H1 (cell line): ENCODE data around the gene WDR75. TPM values are rescaled to one million over a fixed set of nuclear protein-coding genes. Genes with fewer than 3 reads are reported as not detected.
A peak's percentile ranks its signal among the peaks of the same experiment; 100 is the strongest.

Source experiments
- CTCF ChIA-PET: fragments of 300-600 bp; sonication (Branson Sonifier 250); formaldehyde crosslinking; loops from one replicate; lab custom pipeline; 2021; ENCODE audit not compliant: partially characterized antibody; lab: Charles Lee
- POLR2A ChIA-PET: fragments of 300-600 bp; sonication (Branson Sonifier 250); formaldehyde crosslinking; loops from one replicate; lab custom pipeline; 2021; ENCODE audit warnings: inconsistent platforms; ENCODE audit not compliant: partially characterized antibody; lab: Charles Lee
- DNase-seq, 2 experiments: peaks; one replicate each; pipeline versions ENCODE4 v3.0.0 to v3.0.0-alpha.2; 2010 to 2022; ENCODE audit warnings: low spot score in 2 of 2, low read depth in 1 of 2, mixed read lengths in 1 of 2
- FAIRE-seq: peaks from 2 replicates; lab custom pipeline; 2011; peaks lifted over from hg19 to GRCh38; lab: Jason Lieb, UNC
- H2AFZ ChIP-seq: 2 replicates; pipeline ENCODE4 v1.8.1; 2012; ENCODE audit warnings: low read length, inconsistent platforms
- H2AK5ac ChIP-seq: 2 replicates; pipeline ENCODE4 v1.6.1; 2013; ENCODE audit warnings: low read depth, low read length
- H2BK120ac ChIP-seq: replicated peaks from 2 replicates; pipeline ENCODE3; 2013; ENCODE audit warnings: low read depth, low read length, inconsistent platforms
- H2BK12ac ChIP-seq: 2 replicates; pipeline ENCODE4 v1.6.1; 2013; ENCODE audit warnings: low read depth, low read length
- H2BK15ac ChIP-seq: 2 replicates; pipeline ENCODE4 v1.6.1; 2013; ENCODE audit warnings: low read length
- H2BK20ac ChIP-seq: 2 replicates; pipeline ENCODE4 v1.6.1; 2013; ENCODE audit warnings: low read length
- H2BK5ac ChIP-seq: 2 replicates; pipeline ENCODE4 v1.6.1; 2013; ENCODE audit warnings: low read depth, low read length
- H3K14ac ChIP-seq: 2 replicates; pipeline ENCODE4 v1.6.1; 2013; ENCODE audit warnings: inconsistent platforms; ENCODE audit not compliant: insufficient read length
- H3K18ac ChIP-seq: 2 replicates; pipeline ENCODE4 v1.6.1; 2013; ENCODE audit warnings: low read length; ENCODE audit errors: extremely low read depth
- H3K23ac ChIP-seq: 2 replicates; pipeline ENCODE4 v1.6.1; 2013; ENCODE audit warnings: inconsistent platforms; ENCODE audit not compliant: insufficient read length
- H3K23me2 ChIP-seq: 2 replicates; pipeline ENCODE4 v1.6.1; 2013; ENCODE audit warnings: low read depth, low read length
- H3K27ac ChIP-seq: 2 replicates; pipeline ENCODE4 v1.6.1; 2011; ENCODE audit warnings: low read depth, low read length, inconsistent platforms
- H3K27me3 ChIP-seq, 4 experiments: replicated peaks in 1 of 4; 1 replicate in 1 of 4; 2 replicates in 3 of 4; pipeline versions ENCODE4 v1.6.1 to v1.8.1; 2011 to 2013; ENCODE audit warnings: low read length in 3 of 4, mild to moderate bottlenecking in 3 of 4, inconsistent platforms in 2 of 4, mixed read lengths in 2 of 4, moderate library complexity in 1 of 4; ENCODE audit not compliant: control insufficient read depth in 3 of 4, insufficient read depth in 3 of 4; ENCODE audit errors: extremely low read depth in 1 of 4
- H3K36me3 ChIP-seq, 4 experiments: 2 replicates each; pipeline versions ENCODE4 v1.6.1 to v1.8.1; 2011 to 2013; ENCODE audit warnings: mild to moderate bottlenecking in 4 of 4, low read length in 3 of 4, moderate library complexity in 2 of 4, control low read depth in 1 of 4, inconsistent platforms in 1 of 4; ENCODE audit not compliant: insufficient read depth in 4 of 4, control insufficient read depth in 2 of 4
- H3K4ac ChIP-seq: replicated peaks from 2 replicates; pipeline ENCODE3; 2013; ENCODE audit warnings: low read length, low read depth, mixed read lengths, inconsistent platforms; ENCODE audit not compliant: insufficient read length
- H3K4me1 ChIP-seq, 4 experiments: replicated peaks in 1 of 4; 1 replicate in 1 of 4; 2 replicates in 3 of 4; pipeline versions ENCODE4 v1.6.1 to v1.8.1; 2011 to 2013; ENCODE audit warnings: low read length in 3 of 4, inconsistent platforms in 2 of 4, mixed read lengths in 1 of 4; ENCODE audit not compliant: insufficient read depth in 4 of 4, control insufficient read depth in 3 of 4
- H3K4me2 ChIP-seq, 2 experiments: 2 replicates each; pipeline versions ENCODE4 v1.6.1 to v1.8.1; 2011 to 2013; ENCODE audit warnings: low read depth in 2 of 2, low read length in 2 of 2, control low read depth in 1 of 2, inconsistent platforms in 1 of 2, mild to moderate bottlenecking in 1 of 2; ENCODE audit not compliant: insufficient read depth in 1 of 2
- H3K4me3 ChIP-seq, 4 experiments: fragments of 200-600, 300-600 bp in 1 of 4; sonication (generic), shearing (Covaris generic), sonication (Bioruptor Twin) in 1 of 4; 2 replicates each; pipeline versions ENCODE4 v1.5.1 to v1.8.1; 2011 to 2016; ENCODE audit warnings: low read length in 4 of 4, low read depth in 3 of 4, control low read depth in 2 of 4, inconsistent platforms in 2 of 4, mild to moderate bottlenecking in 2 of 4, mixed read lengths in 1 of 4, moderate library complexity in 1 of 4; ENCODE audit not compliant: insufficient read depth in 2 of 4; ENCODE audit errors: extremely low read depth in 1 of 4
- H3K56ac ChIP-seq: replicated peaks from 2 replicates; pipeline ENCODE3; 2013; ENCODE audit warnings: low read depth, mild to moderate bottlenecking, mixed read lengths, low read length, inconsistent platforms; ENCODE audit not compliant: insufficient read length
- H3K79me1 ChIP-seq: 2 replicates; pipeline ENCODE4 v1.6.1; 2013; ENCODE audit warnings: low read depth, low read length, control low read depth
- H3K79me2 ChIP-seq, 2 experiments: 2 replicates each; pipeline versions ENCODE4 v1.6.1 to v1.8.1; 2012 to 2013; ENCODE audit warnings: low read length in 2 of 2, mild to moderate bottlenecking in 2 of 2, inconsistent platforms in 1 of 2; ENCODE audit not compliant: insufficient read depth in 2 of 2, control insufficient read depth in 1 of 2
- H3K9ac ChIP-seq, 4 experiments: replicated peaks in 1 of 4; 1 replicate in 1 of 4; 2 replicates in 3 of 4; pipeline versions ENCODE4 v1.6.1 to v1.8.1; 2011 to 2013; ENCODE audit warnings: low read depth in 3 of 4, low read length in 3 of 4, control low read depth in 2 of 4, mild to moderate bottlenecking in 2 of 4, moderate library complexity in 2 of 4, inconsistent platforms in 1 of 4; ENCODE audit errors: extremely low read depth in 1 of 4
- H3K9me3 ChIP-seq, 2 experiments: 2 replicates each; pipeline versions ENCODE4 v1.6.1 to v1.8.1; 2012 to 2013; ENCODE audit warnings: mild to moderate bottlenecking in 2 of 2, moderate library complexity in 2 of 2, control low read depth in 1 of 2, inconsistent platforms in 1 of 2, low read depth in 1 of 2, low read length in 1 of 2, mixed read lengths in 1 of 2; ENCODE audit not compliant: insufficient read depth in 2 of 2
- H4K20me1 ChIP-seq, 2 experiments: replicated peaks in 1 of 2; 2 replicates each; pipeline versions ENCODE3 to v1.8.1; 2011 to 2013; ENCODE audit warnings: inconsistent platforms in 2 of 2, low read length in 2 of 2, mild to moderate bottlenecking in 1 of 2; ENCODE audit not compliant: insufficient read depth in 2 of 2, control insufficient read depth in 1 of 2
- H4K5ac ChIP-seq: 2 replicates; pipeline ENCODE4 v1.6.1; 2013; ENCODE audit warnings: low read length, low read depth, mixed read lengths, inconsistent platforms; ENCODE audit not compliant: insufficient read length
- H4K8ac ChIP-seq: 2 replicates; pipeline ENCODE4 v1.8.0; 2013; ENCODE audit warnings: mild to moderate bottlenecking, moderate library complexity, low read length, inconsistent platforms; ENCODE audit not compliant: insufficient read depth; ENCODE audit errors: extremely low read depth
- H4K91ac ChIP-seq: replicated peaks from 2 replicates; pipeline ENCODE3; 2013; ENCODE audit warnings: low read length, mixed read lengths, inconsistent platforms; ENCODE audit not compliant: insufficient read length
- BCL11A ChIP-seq, 2 experiments: IDR thresholded peaks; one replicate each; pipeline ENCODE4 v1.6.1; 2011; ENCODE audit warnings: low read depth in 2 of 2, low read length in 2 of 2, mild to moderate bottlenecking in 2 of 2
- GABPA ChIP-seq: IDR thresholded peaks from 2 replicates; pipeline ENCODE4 v1.6.1; 2011; ENCODE audit warnings: mild to moderate bottlenecking, low read length, moderate library complexity, borderline replicate concordance; ENCODE audit not compliant: insufficient read depth
- POLR2A ChIP-seq, 2 experiments: IDR thresholded peaks; 1 replicate in 1 of 2; 2 replicates in 1 of 2; pipeline ENCODE4 v1.6.1; 2011; ENCODE audit warnings: low read depth in 2 of 2, low read length in 2 of 2, mild to moderate bottlenecking in 2 of 2; ENCODE audit errors: control extremely low read depth in 1 of 2
- WGBS, 2 experiments: shearing (Covaris generic) in 1 of 2; methylation state at CpG; one replicate each; pipeline versions ENCODE4 v1.1.6 to v1.1.7; 2013 to 2015; ENCODE audit warnings: low lambda C conversion rate in 2 of 2, mixed read lengths in 2 of 2, inconsistent platforms in 1 of 2, low coverage in 1 of 2, missing lambda C conversion rate in 1 of 2; ENCODE audit not compliant: insufficient replicate concordance in 2 of 2, insufficient coverage in 1 of 2, insufficient read length in 1 of 2; ENCODE audit errors: extremely low coverage in 1 of 2, missing lambda C conversion rate in 1 of 2; 5-methylcytosine and 5-hydroxymethylcytosine counted together
- polyA plus RNA-seq, 7 experiments: library from polyadenylated mRNA; depleted of rRNA in 3 of 7; stranded (reverse) in 5 of 7; unstranded in 2 of 7; fragments of >200 nt in 5 of 7; fragments of 200-250 nt in 2 of 7; gene quantifications; 1 replicate in 5 of 7; 2 replicates in 1 of 7; 4 replicates in 1 of 7; pipeline versions ENCODE4 v1.2.1 to v1.2.3, GENCODE V29; 2011 to 2013; ENCODE audit warnings: missing spikeins in 2 of 7, mixed read lengths in 2 of 7
- total RNA-seq: library from RNA; stranded (reverse); fragmentation: NEBNext Ultra II Directional; extraction: Animal tissue kit (Norgen Biotek cat#: 25700); gene quantifications from 2 replicates; pipeline ENCODE4 v1.2.1, GENCODE V29; 2021
- TF ChIP-seq, protein P1 (sequence below), 3 experiments: IDR thresholded peaks; 1 replicate in 2 of 3; 2 replicates in 1 of 3; pipeline versions ENCODE4 v1.5.1 to v1.6.1; 2011; ENCODE audit warnings: low read length in 3 of 3, mild to moderate bottlenecking in 3 of 3, inconsistent platforms in 2 of 3, low read depth in 1 of 3, moderate library complexity in 1 of 3; ENCODE audit not compliant: insufficient read depth in 1 of 3; ENCODE audit errors: control extremely low read depth in 1 of 3
- TF ChIP-seq, protein P2 (sequence below): IDR thresholded peaks from 2 replicates; pipeline ENCODE4 v1.6.1; 2011; ENCODE audit warnings: low read length, improper control_type of control experiment

The WDR75 gene
- total and polyA plus RNA-seq, 2 of the 8 experiments (the other 6 are each of a cell fraction or from before 2014, with no cell fraction given): 26.9 to 77.1 TPM

DNA sequence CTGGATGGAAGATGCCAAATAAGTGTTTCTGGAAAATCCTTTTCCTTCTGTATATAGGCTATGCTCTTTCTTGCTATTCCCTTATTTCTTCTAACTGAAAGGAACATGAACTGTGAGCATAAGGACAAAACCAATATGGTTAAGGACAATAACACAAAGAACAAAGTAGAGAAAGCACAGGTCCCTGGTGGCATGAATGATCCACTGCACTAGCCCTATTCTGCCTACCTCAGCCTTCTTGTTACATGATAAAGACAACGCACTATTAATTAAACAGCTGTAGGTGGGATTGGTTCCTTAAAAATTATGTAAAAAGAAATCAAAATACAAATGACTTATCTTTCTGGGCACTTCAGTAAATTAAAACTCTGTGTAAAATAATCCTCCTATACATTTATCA, 1.9 kb upstream of the WDR75 start:
- no peak for FAIRE-seq
- 86% methylated on average over 1 of the region's 1 CpG; no CpG with 5 or more reads in 1 of the 2 experiments for WGBS, 2 experiments
- Histone ChIP-seq H2BK20ac (no peak overlapping the region), H3K56ac (no peak overlapping the region), H3K4ac (no peak overlapping the region), H3K14ac (no peak overlapping the region), H3K4me3 (no peak overlapping the region), H4K5ac (no peak overlapping the region), H4K8ac (no peak overlapping the region), H3K79me2 (peaks cover 20 to 31% of the 10 kb centered on the region in 2 experiments), H2BK15ac (no peak overlapping the region), H3K9me3 (no peaks in the 10 kb centered on the region), H4K20me1 (peaks cover under 1 to 3% of the 10 kb centered on the region in 2 experiments), H2BK120ac (no peak overlapping the region), H3K4me1 (peaks cover 0 to 6% (median 1%) of the 10 kb centered on the region in 4 experiments; a peak in 2 of 7 replicates), H3K9ac (peak overlapping the region in 1 of 4 experiments; percentile 37; a peak in 1 of 7 replicates), H3K23me2 (no peaks in the 10 kb centered on the region; the same call in 1 of the 2 replicates), H3K18ac (no peak overlapping the region), H3K36me3 (no peaks in the 10 kb centered on the region), H2AK5ac (no peak overlapping the region), H3K4me2 (no peak overlapping the region; a peak in 1 of 4 replicates), H4K91ac (no peak overlapping the region), H3K27me3 (no peaks in the 10 kb centered on the region), H3K79me1 (no peaks in the 10 kb centered on the region; the same call in 1 of the 2 replicates), H2BK12ac (no peak overlapping the region), H2BK5ac (no peak overlapping the region), H3K23ac (no peak overlapping the region), H3K27ac (no peak overlapping the region), H2AFZ (no peak overlapping the region)
- TF ChIP-seq BCL11A (IDR thresholded peaks at IDR 0.05; ENCODE audit: low read depth in 2 of 2, low read length in 2 of 2) (no peak), POLR2A (IDR thresholded peaks at IDR 0.05; ENCODE audit: control extremely low read depth in 1 of 2, low read depth in 2 of 2, low read length in 2 of 2) (no peak), GABPA (no peak)
- TF ChIP-seq, protein P1, sequence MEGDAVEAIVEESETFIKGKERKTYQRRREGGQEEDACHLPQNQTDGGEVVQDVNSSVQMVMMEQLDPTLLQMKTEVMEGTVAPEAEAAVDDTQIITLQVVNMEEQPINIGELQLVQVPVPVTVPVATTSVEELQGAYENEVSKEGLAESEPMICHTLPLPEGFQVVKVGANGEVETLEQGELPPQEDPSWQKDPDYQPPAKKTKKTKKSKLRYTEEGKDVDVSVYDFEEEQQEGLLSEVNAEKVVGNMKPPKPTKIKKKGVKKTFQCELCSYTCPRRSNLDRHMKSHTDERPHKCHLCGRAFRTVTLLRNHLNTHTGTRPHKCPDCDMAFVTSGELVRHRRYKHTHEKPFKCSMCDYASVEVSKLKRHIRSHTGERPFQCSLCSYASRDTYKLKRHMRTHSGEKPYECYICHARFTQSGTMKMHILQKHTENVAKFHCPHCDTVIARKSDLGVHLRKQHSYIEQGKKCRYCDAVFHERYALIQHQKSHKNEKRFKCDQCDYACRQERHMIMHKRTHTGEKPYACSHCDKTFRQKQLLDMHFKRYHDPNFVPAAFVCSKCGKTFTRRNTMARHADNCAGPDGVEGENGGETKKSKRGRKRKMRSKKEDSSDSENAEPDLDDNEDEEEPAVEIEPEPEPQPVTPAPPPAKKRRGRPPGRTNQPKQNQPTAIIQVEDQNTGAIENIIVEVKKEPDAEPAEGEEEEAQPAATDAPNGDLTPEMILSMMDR (IDR thresholded peaks at IDR 0.05; ENCODE audit: control extremely low read depth in 1 of 3, insufficient read depth in 1 of 3, low read depth in 1 of 3, low read length in 3 of 3): peak in 1 of 3 experiments; percentile 15; a peak in 1 of 4 replicates
- TF ChIP-seq, protein P2, sequence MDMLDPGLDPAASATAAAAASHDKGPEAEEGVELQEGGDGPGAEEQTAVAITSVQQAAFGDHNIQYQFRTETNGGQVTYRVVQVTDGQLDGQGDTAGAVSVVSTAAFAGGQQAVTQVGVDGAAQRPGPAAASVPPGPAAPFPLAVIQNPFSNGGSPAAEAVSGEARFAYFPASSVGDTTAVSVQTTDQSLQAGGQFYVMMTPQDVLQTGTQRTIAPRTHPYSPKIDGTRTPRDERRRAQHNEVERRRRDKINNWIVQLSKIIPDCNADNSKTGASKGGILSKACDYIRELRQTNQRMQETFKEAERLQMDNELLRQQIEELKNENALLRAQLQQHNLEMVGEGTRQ: no peak
- POLR2A ChIA-PET: no interaction called here
- CTCF ChIA-PET: interaction anchor here (0.8 to 1.3 kb wide), 6 partner anchors 9 to 467 kb away, joined by 3 read pairs; no protein-coding TSS in a partner anchor
- DNase-seq: no peak
